ENCODE data around the gene LACC1.

- no peak for TF ChIP-seq TAF1 (IDR thresholded peaks at IDR 0.05; ENCODE audit: low read depth, low read length)
- TF ChIP-seq POLR2A (IDR thresholded peaks at IDR 0.05; ENCODE audit: low read depth, low read length): no peak
- TF ChIP-seq POLR2AphosphoS5 (IDR thresholded peaks at IDR 0.05; ENCODE audit: low read depth, low read length): no peak
These were observed 54.6 kb downstream of the LACC1 start for GRCh38 chr13:43934273-43934672.

All from GM12891 (cell line).